Measurements from ENCODE around the gene ANKRD6. TPM values are rescaled to one million over a fixed set of nuclear protein-coding genes. Genes with fewer than 3 reads are reported as not detected.

The ANKRD6 gene
- total RNA-seq, 1 donor from 2014 or later: 5.5 TPM

DNA sequence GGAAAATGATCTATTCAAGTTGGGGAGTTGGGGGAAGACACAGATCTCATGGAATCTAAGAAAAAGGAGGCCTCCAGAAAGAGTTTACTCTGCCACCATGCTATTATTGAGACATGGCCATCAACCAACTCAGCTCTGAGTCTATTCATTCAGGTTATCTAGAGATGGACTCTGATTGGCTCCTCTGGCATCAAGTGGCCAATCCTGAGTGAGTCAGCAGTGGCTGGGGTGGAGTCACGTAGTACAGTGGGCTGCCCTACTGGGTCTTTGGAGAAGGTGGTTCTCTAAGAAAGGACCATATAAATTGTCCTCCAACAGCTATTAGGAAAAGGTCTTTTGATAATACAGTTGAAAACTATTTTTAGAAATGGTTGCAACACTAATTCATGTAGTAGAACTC lies 163.5 kb downstream of the ANKRD6 start:
- Mint-ChIP-seq H3K4me1 (ENCODE audit: unreplicated experiment) (no peaks in the 10 kb centered on the region), H3K36me3 (ENCODE audit: unreplicated experiment) (no peaks in the 10 kb centered on the region), H3K27ac (ENCODE audit: unreplicated experiment) (no peak overlapping the region), H3K27me3 (ENCODE audit: unreplicated experiment) (no peaks in the 10 kb centered on the region), H3K9me3 (ENCODE audit: unreplicated experiment) (no peaks in the 10 kb centered on the region), H3K4me3 (ENCODE audit: unreplicated experiment) (no peak overlapping the region)
- TF ChIP-seq, protein P1, sequence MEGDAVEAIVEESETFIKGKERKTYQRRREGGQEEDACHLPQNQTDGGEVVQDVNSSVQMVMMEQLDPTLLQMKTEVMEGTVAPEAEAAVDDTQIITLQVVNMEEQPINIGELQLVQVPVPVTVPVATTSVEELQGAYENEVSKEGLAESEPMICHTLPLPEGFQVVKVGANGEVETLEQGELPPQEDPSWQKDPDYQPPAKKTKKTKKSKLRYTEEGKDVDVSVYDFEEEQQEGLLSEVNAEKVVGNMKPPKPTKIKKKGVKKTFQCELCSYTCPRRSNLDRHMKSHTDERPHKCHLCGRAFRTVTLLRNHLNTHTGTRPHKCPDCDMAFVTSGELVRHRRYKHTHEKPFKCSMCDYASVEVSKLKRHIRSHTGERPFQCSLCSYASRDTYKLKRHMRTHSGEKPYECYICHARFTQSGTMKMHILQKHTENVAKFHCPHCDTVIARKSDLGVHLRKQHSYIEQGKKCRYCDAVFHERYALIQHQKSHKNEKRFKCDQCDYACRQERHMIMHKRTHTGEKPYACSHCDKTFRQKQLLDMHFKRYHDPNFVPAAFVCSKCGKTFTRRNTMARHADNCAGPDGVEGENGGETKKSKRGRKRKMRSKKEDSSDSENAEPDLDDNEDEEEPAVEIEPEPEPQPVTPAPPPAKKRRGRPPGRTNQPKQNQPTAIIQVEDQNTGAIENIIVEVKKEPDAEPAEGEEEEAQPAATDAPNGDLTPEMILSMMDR (IDR thresholded peaks at IDR 0.05): no peak
- no peak for DNase-seq (ENCODE audit: extremely low spot score, unreplicated experiment)

DNA sequence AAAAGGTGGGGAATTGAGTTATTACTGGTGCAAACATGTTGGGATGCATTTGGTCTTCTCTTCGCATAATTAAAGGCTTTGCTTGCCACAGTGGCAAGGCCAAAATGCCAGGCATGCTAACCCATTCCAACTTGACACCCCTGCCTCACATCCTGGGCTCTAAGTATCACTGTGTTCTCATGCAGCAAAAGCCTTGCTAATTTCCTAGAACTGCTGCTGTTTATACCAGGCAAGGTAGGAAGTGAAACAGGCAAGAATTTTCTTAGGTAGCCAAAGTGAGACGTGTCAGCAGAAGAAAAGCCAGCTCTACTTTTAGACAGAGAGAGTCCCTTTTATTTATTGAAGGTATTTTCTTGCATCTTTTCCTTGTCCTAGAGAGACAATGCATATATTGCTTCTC lies 164.4 kb downstream of the ANKRD6 start:
- Mint-ChIP-seq H3K36me3 (ENCODE audit: unreplicated experiment) (no peaks in the 10 kb centered on the region), H3K27me3 (ENCODE audit: unreplicated experiment) (no peaks in the 10 kb centered on the region), H3K4me3 (ENCODE audit: unreplicated experiment) (no peak overlapping the region), H3K27ac (ENCODE audit: unreplicated experiment) (no peak overlapping the region), H3K4me1 (ENCODE audit: unreplicated experiment) (no peaks in the 10 kb centered on the region), H3K9me3 (ENCODE audit: unreplicated experiment) (no peaks in the 10 kb centered on the region)
- TF ChIP-seq, protein P1 (IDR thresholded peaks at IDR 0.05): no peak
- no peak for DNase-seq (ENCODE audit: extremely low spot score, unreplicated experiment)

GRCh38 chr6:89597988-89598387 lies 165.0 kb downstream of the ANKRD6 start:
- no peaks in the 10 kb centered on the region for H3K4me1 Mint-ChIP-seq (ENCODE audit: unreplicated experiment)
- no peak overlapping the region for H3K4me3 Mint-ChIP-seq (ENCODE audit: unreplicated experiment)
- no peak for DNase-seq (ENCODE audit: extremely low spot score, unreplicated experiment)
- TF ChIP-seq, protein P1 (IDR thresholded peaks at IDR 0.05): no peak
- no peaks in the 10 kb centered on the region for H3K9me3 Mint-ChIP-seq (ENCODE audit: unreplicated experiment)
- no peaks in the 10 kb centered on the region for H3K36me3 Mint-ChIP-seq (ENCODE audit: unreplicated experiment)
- H3K27me3 Mint-ChIP-seq (ENCODE audit: unreplicated experiment): no peaks in the 10 kb centered on the region
- H3K27ac Mint-ChIP-seq (ENCODE audit: unreplicated experiment): no peak overlapping the region

GRCh38 chr6:89599727-89600126 lies 166.8 kb downstream of the ANKRD6 start:
- TF ChIP-seq, protein P1 (IDR thresholded peaks at IDR 0.05): no peak
- H3K27me3 Mint-ChIP-seq (ENCODE audit: unreplicated experiment): no peaks in the 10 kb centered on the region
- H3K27ac Mint-ChIP-seq (ENCODE audit: unreplicated experiment): no peak overlapping the region
- no peaks in the 10 kb centered on the region for H3K4me1 Mint-ChIP-seq (ENCODE audit: unreplicated experiment)
- no peak for DNase-seq (ENCODE audit: extremely low spot score, unreplicated experiment)
- H3K9me3 Mint-ChIP-seq (ENCODE audit: unreplicated experiment): no peaks in the 10 kb centered on the region
- no peak overlapping the region for H3K4me3 Mint-ChIP-seq (ENCODE audit: unreplicated experiment)
- H3K36me3 Mint-ChIP-seq (ENCODE audit: unreplicated experiment): no peaks in the 10 kb centered on the region

DNA sequence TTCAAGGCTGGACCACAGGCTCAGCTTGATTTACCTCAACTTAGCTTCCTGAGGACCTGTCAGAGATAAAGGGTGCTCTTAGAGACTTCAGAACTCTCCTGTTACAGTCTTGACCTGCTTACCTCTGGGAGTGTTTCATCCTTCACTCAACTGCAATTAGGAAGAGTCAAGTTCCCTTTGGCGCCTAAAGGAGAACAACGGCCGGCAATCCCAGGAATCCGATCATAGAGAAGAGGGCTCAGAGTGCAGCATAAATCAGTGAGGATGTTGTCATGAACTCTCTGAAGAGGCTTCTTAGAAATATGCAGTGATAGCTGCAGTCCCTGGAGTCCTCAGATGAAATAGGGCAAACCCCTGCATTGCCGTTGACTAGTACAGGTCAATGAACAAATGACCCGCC lies 169.2 kb downstream of the ANKRD6 start:
- no peak overlapping the region for H3K4me3 Mint-ChIP-seq (ENCODE audit: unreplicated experiment)
- no peak overlapping the region for H3K27ac Mint-ChIP-seq (ENCODE audit: unreplicated experiment)
- H3K36me3 Mint-ChIP-seq (ENCODE audit: unreplicated experiment): no peaks in the 10 kb centered on the region
- DNase-seq (ENCODE audit: extremely low spot score, unreplicated experiment): no peak
- H3K4me1 Mint-ChIP-seq (ENCODE audit: unreplicated experiment): no peaks in the 10 kb centered on the region
- no peaks in the 10 kb centered on the region for H3K9me3 Mint-ChIP-seq (ENCODE audit: unreplicated experiment)
- TF ChIP-seq, protein P1 (IDR thresholded peaks at IDR 0.05): no peak
- H3K27me3 Mint-ChIP-seq (ENCODE audit: unreplicated experiment): no peaks in the 10 kb centered on the region
